Smooth muscle cell (in vitro differentiated cells): ENCODE measurements around the gene ADTRP. TPM values are rescaled to one million over a fixed set of nuclear protein-coding genes. Genes with fewer than 3 reads are reported as not detected.
"Not testable (repeated sequence)": the region's sequence is repeated elsewhere in the genome, so short reads cannot be mapped to it uniquely, and the experiment has no call there.

Experiments used
- DNase-seq: peaks from one replicate; lab custom pipeline; 2025; ENCODE audit not compliant: unreplicated experiment; lab: John Stamatoyannopoulos, UW
- H2AFZ ChIP-seq: fragments of 200-600 bp; sonication (generic); 2 replicates; pipeline ENCODE4 v1.6.0; 2016; ENCODE audit warnings: antibody characterized with exemption, low read depth, mild to moderate bottlenecking
- H3F3A ChIP-seq: fragments of 200-600 bp; sonication (generic); 2 replicates; pipeline ENCODE4 v1.6.0; 2017; ENCODE audit warnings: antibody characterized with exemption, low read depth
- H3K27ac ChIP-seq: fragments of 200-600 bp; sonication (generic); 2 replicates; pipeline ENCODE4 v1.5.1; 2016; ENCODE audit warnings: low read depth, mild to moderate bottlenecking
- H3K27me3 ChIP-seq: fragments of 200-600 bp; sonication (generic); 2 replicates; pipeline ENCODE4 v1.6.1; 2016; ENCODE audit warnings: low read depth, mild to moderate bottlenecking
- H3K36me3 ChIP-seq: fragments of 200-600 bp; sonication (generic); 2 replicates; pipeline ENCODE4 v1.5.1; 2016; ENCODE audit warnings: low read depth
- H3K4me1 ChIP-seq: fragments of 200-600 bp; sonication (generic); 2 replicates; pipeline ENCODE4 v1.5.1; 2016; ENCODE audit warnings: low read depth
- H3K4me2 ChIP-seq: fragments of 200-600 bp; sonication (generic); 2 replicates; pipeline ENCODE4 v1.6.0; 2016; ENCODE audit warnings: mild to moderate bottlenecking
- H3K4me3 ChIP-seq: fragments of 200-600 bp; sonication (generic); 2 replicates; pipeline ENCODE4 v1.5.1; 2016; ENCODE audit warnings: mild to moderate bottlenecking
- H3K79me2 ChIP-seq: fragments of 200-600 bp; sonication (generic); 2 replicates; pipeline ENCODE4 v1.6.0; 2016; ENCODE audit warnings: low read depth, mild to moderate bottlenecking
- H3K9ac ChIP-seq: fragments of 200-600 bp; sonication (generic); 2 replicates; pipeline ENCODE4 v1.6.0; 2016; ENCODE audit warnings: low read depth
- H3K9me3 ChIP-seq: fragments of 200-600 bp; sonication (generic); replicated peaks from 2 replicates; pipeline ENCODE4 v1.5.1; 2016; ENCODE audit warnings: low read depth
- H4K20me1 ChIP-seq: fragments of 200-600 bp; sonication (generic); 2 replicates; pipeline ENCODE4 v1.6.0; 2016; ENCODE audit warnings: low read depth
- CTCF ChIP-seq: fragments of 200-600 bp; sonication (generic); IDR thresholded peaks from 2 replicates; pipeline ENCODE4 v1.5.1; 2017; ENCODE audit warnings: borderline replicate concordance, mild to moderate bottlenecking, antibody characterized with exemption; ENCODE audit not compliant: insufficient read depth, poor library complexity, severe bottlenecking
- WGBS: methylation state at CpG from one replicate; pipeline ENCODE4 v1.1.7; 2016; ENCODE audit warnings: low lambda C conversion rate; 5-methylcytosine and 5-hydroxymethylcytosine counted together
- polyA plus RNA-seq: library from polyadenylated mRNA; unstranded; fragments of >200 nt; fragmentation: Nextera tagmentation; extraction: Ambion mirVana; gene quantifications from 2 replicates; pipeline ENCODE4 v1.2.1, GENCODE V29; 2016
- total RNA-seq: library from RNA; depleted of rRNA; stranded (reverse); fragments of >200 nt; gene quantifications from 2 replicates; pipeline ENCODE4 v1.2.3, GENCODE V29; 2014

ADTRP gene
- total and polyA plus RNA-seq, 2 experiments from 2014 or later, result 0.67 to 1.1 TPM

- no peak overlapping the region for H3K27ac ChIP-seq
- H3F3A ChIP-seq, result no peaks in the 10 kb centered on the region
- DNase-seq, result no peak
- H2AFZ ChIP-seq, result no peak overlapping the region
- TF ChIP-seq CTCF, result no peak
- no peaks in the 10 kb centered on the region for H3K9me3 ChIP-seq
- H3K4me3 ChIP-seq, result no peak overlapping the region
- WGBS, result 86% methylated on average over 6 of the region's 6 CpGs
- H4K20me1 ChIP-seq, result no peaks in the 10 kb centered on the region
- H3K79me2 ChIP-seq, result no peaks in the 10 kb centered on the region
- no peak overlapping the region for H3K9ac ChIP-seq
- H3K4me2 ChIP-seq, result no peak overlapping the region
- peaks cover 27% of the 10 kb centered on the region for H3K4me1 ChIP-seq
- no peaks in the 10 kb centered on the region for H3K36me3 ChIP-seq
- H3K27me3 ChIP-seq, result no peaks in the 10 kb centered on the region
These were observed 24.4 kb upstream of the ADTRP start for GRCh38 chr6:11802886-11803590.

- not testable (repeated sequence) for H3K9me3 ChIP-seq, H3F3A ChIP-seq, H3K27me3 ChIP-seq, DNase-seq, H3K36me3 ChIP-seq, H3K27ac ChIP-seq, H4K20me1 ChIP-seq, H3K4me3 ChIP-seq, H2AFZ ChIP-seq, H3K9ac ChIP-seq, H3K4me2 ChIP-seq, H3K79me2 ChIP-seq
- peaks cover 14% of the 10 kb centered on the region for H3K4me1 ChIP-seq
- WGBS, result 37% methylated on average over 1 of the region's 1 CpG
These were observed 21.9 kb upstream of the ADTRP start for GRCh38 chr6:11800531-11800930.

- Histone ChIP-seq H3K79me2 (no peaks in the 10 kb centered on the region), H3K36me3 (no peaks in the 10 kb centered on the region), H3K27me3 (no peaks in the 10 kb centered on the region), H2AFZ (no peak overlapping the region), H3K4me3 (no peak overlapping the region), H3K27ac (no peak overlapping the region), H3K9ac (no peak overlapping the region), H3K9me3 (no peaks in the 10 kb centered on the region), H3K4me2 (no peak overlapping the region), H3K4me1 (peaks cover 5% of the 10 kb centered on the region), H4K20me1 (no peaks in the 10 kb centered on the region), H3F3A (peaks cover 10% of the 10 kb centered on the region)
- 85% methylated on average over 7 of the region's 7 CpGs for WGBS
- DNase-seq, result no peak
- TF ChIP-seq CTCF, result no peak
These were observed 19.9 kb upstream of the ADTRP start for GRCh38 chr6:11798538-11798937.

GRCh38 chr6:11798096-11798495, 19.5 kb upstream of the ADTRP start:
- TF ChIP-seq CTCF, result no peak
- DNase-seq, result no peak

More at GRCh38 chr6:11798096-11798495, 19.5 kb upstream of the ADTRP start:
- Histone ChIP-seq H4K20me1 (no peaks in the 10 kb centered on the region), H3K4me1 (peaks cover 5% of the 10 kb centered on the region), H3K36me3 (no peaks in the 10 kb centered on the region), H3K27me3 (no peaks in the 10 kb centered on the region), H3K9me3 (no peaks in the 10 kb centered on the region), H3K4me3 (no peak overlapping the region), H3K4me2 (peak overlapping the region; percentile 18), H3K27ac (no peak overlapping the region), H3F3A (peaks cover 10% of the 10 kb centered on the region), H3K9ac (no peak overlapping the region), H2AFZ (no peak overlapping the region), H3K79me2 (no peaks in the 10 kb centered on the region)
- WGBS, result 29% methylated on average over 1 of the region's 1 CpG
